GM12878 (cell line): Measurements from ENCODE around the gene IQGAP2. TPM values are rescaled to one million over a fixed set of nuclear protein-coding genes. Genes with fewer than 3 reads are reported as not detected.

Source experiments
- ATAC-seq: fragments of 200-7000 bp; cut with Tn5 transposase; 3 replicates; pipeline ENCODE4 v1.9.1; 2020; ENCODE audit warnings: mild to moderate bottlenecking, moderate library complexity
- BruUV-seq: library from RNA; stranded (reverse); fragments of 400-500 nt; replicated peaks from 2 replicates; lab custom pipeline; 2021; lab: Mats Ljungman, UMichigan
- CTCF ChIA-PET: fragments of 300-600 bp; sonication (Branson Sonifier 250); formaldehyde crosslinking; extraction: SDS; loops from one replicate; lab custom pipeline; 2021; ENCODE audit warnings: inconsistent platforms; lab: Yijun Ruan, JAX
- POLR2A ChIA-PET: fragments of 350-600 bp; formaldehyde crosslinking; extraction: SDS; loops from one replicate; lab custom pipeline; 2021; ENCODE audit warnings: inconsistent platforms; lab: Charles Lee
- RAD21 ChIA-PET: fragments of 300-600 bp; sonication (Branson Sonifier 250); formaldehyde crosslinking; loops from one replicate; lab custom pipeline; 2023; ENCODE audit warnings: antibody characterized with exemption; ENCODE audit not compliant: unreplicated experiment; lab: Charles Lee
- SMC1A ChIA-PET: fragments of 300-600 bp; sonication (Branson Sonifier 250); formaldehyde crosslinking; loops from one replicate; lab custom pipeline; 2023; ENCODE audit not compliant: unreplicated experiment, uncharacterized antibody; lab: Charles Lee
- DNase-seq: peaks from one replicate; pipeline ENCODE4 v3.0.0-alpha.2; 2011; ENCODE audit warnings: low read depth, low spot score
- FAIRE-seq: peaks from 3 replicates; lab custom pipeline; 2011; peaks lifted over from hg19 to GRCh38; lab: Jason Lieb, UNC
- H2AFZ ChIP-seq: 2 replicates; pipeline ENCODE4 v1.6.0; 2011; ENCODE audit warnings: low read depth, low read length, control low read depth; ENCODE audit not compliant: control insufficient read depth
- H3K27ac ChIP-seq: 2 replicates; pipeline ENCODE4 v1.5.1; 2011; ENCODE audit warnings: control low read depth; ENCODE audit not compliant: control insufficient read depth, insufficient read depth
- H3K27me3 ChIP-seq, 2 experiments: replicated peaks in 1 of 2; 2 replicates each; pipeline versions ENCODE4 v1.6.0 to v1.6.1; 2011; ENCODE audit warnings: low read length in 1 of 2; ENCODE audit not compliant: control insufficient read depth in 2 of 2, insufficient read depth in 2 of 2
- H3K36me3 ChIP-seq, 2 experiments: 2 replicates each; pipeline ENCODE4 v1.5.1; 2011; ENCODE audit warnings: low read length in 1 of 2; ENCODE audit not compliant: control insufficient read depth in 2 of 2, insufficient read depth in 2 of 2
- H3K4me1 ChIP-seq: 2 replicates; pipeline ENCODE4 v1.6.1; 2011; ENCODE audit warnings: mild to moderate bottlenecking, low read length, moderate library complexity, mixed read lengths; ENCODE audit not compliant: control insufficient read depth, insufficient read depth
- H3K4me2 ChIP-seq: 2 replicates; pipeline ENCODE4 v1.6.0; 2011; ENCODE audit warnings: control low read depth; ENCODE audit not compliant: control insufficient read depth, insufficient read depth
- H3K4me3 ChIP-seq: fragments of 200-600 bp; sonication (generic); 2 replicates; pipeline ENCODE4 v1.5.1; 2016
- H3K79me2 ChIP-seq: 2 replicates; pipeline ENCODE4 v1.6.0; 2011; ENCODE audit warnings: low read length; ENCODE audit not compliant: control insufficient read depth, insufficient read depth
- H3K9ac ChIP-seq: 2 replicates; pipeline ENCODE4 v1.8.0; 2011; ENCODE audit warnings: low read length, control low read depth, mixed read lengths; ENCODE audit not compliant: control insufficient read depth, insufficient read depth
- H3K9me3 ChIP-seq: replicated peaks from 3 replicates; pipeline ENCODE4 v1.5.1; 2011; ENCODE audit warnings: mild to moderate bottlenecking, low read length; ENCODE audit not compliant: control insufficient read depth, insufficient read depth
- H4K20me1 ChIP-seq: 2 replicates; pipeline ENCODE4 v1.6.0; 2011; ENCODE audit not compliant: control insufficient read depth, insufficient read depth
- ASH2L ChIP-seq: fragments of 300-600, 200-600 bp; sonication (generic); IDR thresholded peaks from 2 replicates; pipeline ENCODE4 v1.6.1; 2017; ENCODE audit warnings: low read depth, mild to moderate bottlenecking, borderline replicate concordance
- BMI1 ChIP-seq: fragments of 450-650 bp; IDR thresholded peaks from 2 replicates; pipeline ENCODE4 v1.6.1; 2016; ENCODE audit warnings: mild to moderate bottlenecking, moderate library complexity, borderline replicate concordance
- CREM ChIP-seq: IDR thresholded peaks from 2 replicates; pipeline ENCODE4 v1.6.1; 2014; ENCODE audit warnings: antibody characterized with exemption, low read depth
- FOXK2 ChIP-seq: fragments of 450-650 bp; IDR thresholded peaks from 2 replicates; pipeline ENCODE4 v1.6.1; 2017; ENCODE audit warnings: mild to moderate bottlenecking, moderate library complexity
- FOXM1 ChIP-seq: IDR thresholded peaks from 2 replicates; pipeline ENCODE4 v1.6.1; 2012; ENCODE audit warnings: low read depth, mild to moderate bottlenecking, inconsistent platforms, low read length, moderate library complexity
- IRF4 ChIP-seq: IDR thresholded peaks from 2 replicates; pipeline ENCODE4 v1.6.1; 2011; ENCODE audit warnings: low read depth, low read length
- KLF5 ChIP-seq: fragments of 450-650 bp; IDR thresholded peaks from 2 replicates; pipeline ENCODE4 v1.6.1; 2014; ENCODE audit warnings: mild to moderate bottlenecking; ENCODE audit not compliant: partially characterized antibody
- PAX5 ChIP-seq: IDR thresholded peaks from 2 replicates; pipeline ENCODE4 v1.6.1; 2011; ENCODE audit warnings: low read depth, low read length, borderline replicate concordance
- RAD21 ChIP-seq: IDR thresholded peaks from 2 replicates; pipeline ENCODE4 v1.6.1; 2011; ENCODE audit warnings: mild to moderate bottlenecking, low read depth, low read length, moderate library complexity; ENCODE audit not compliant: insufficient read depth
- SIN3A ChIP-seq: IDR thresholded peaks from 2 replicates; pipeline ENCODE4 v1.6.1; 2012; ENCODE audit warnings: low read depth, low read length, improper control_type of control experiment
- SMARCA5 ChIP-seq: fragments of 450-650 bp; IDR thresholded peaks from 2 replicates; pipeline ENCODE4 v1.6.1; 2017; ENCODE audit warnings: mild to moderate bottlenecking
- SMC3 ChIP-seq: IDR thresholded peaks from 2 replicates; pipeline ENCODE4 v1.6.1; 2011; ENCODE audit warnings: low read length, improper control_type of control experiment, borderline replicate concordance
- STAT1 ChIP-seq: fragments of 450-650 bp; conservative IDR thresholded peaks from 2 replicates; pipeline ENCODE4 v1.6.1; 2014; ENCODE audit warnings: antibody characterized with exemption, mild to moderate bottlenecking
- STAT3 ChIP-seq: IDR thresholded peaks from 2 replicates; pipeline ENCODE4 v1.6.1; 2011; ENCODE audit warnings: low read depth, low read length, improper control_type of control experiment
- TBL1XR1 ChIP-seq: IDR thresholded peaks from 2 replicates; pipeline ENCODE4 v1.6.1; 2012; ENCODE audit warnings: low read depth, low read length, improper control_type of control experiment
- ZBTB11 ChIP-seq: fragments of 450-650 bp; formaldehyde crosslinking; IDR thresholded peaks from 2 replicates; pipeline ENCODE4 v1.5.0; 2022; ENCODE audit warnings: mild to moderate bottlenecking, missing genetic modification characterization
- WGBS: methylation state at CpG from one replicate; pipeline ENCODE4 v1.1.6; 2016; ENCODE audit warnings: low lambda C conversion rate; ENCODE audit not compliant: insufficient replicate concordance, insufficient coverage; ENCODE audit errors: missing lambda C conversion rate; 5-methylcytosine and 5-hydroxymethylcytosine counted together
- in situ Hi-C: fragments of 300-500 bp; cut with MboI; formaldehyde crosslinking; loops from 9 replicates; pipeline ENCODE4 v1.14.3; 2018; ENCODE audit warnings: mixed read lengths
- intact Hi-C: fragments of 100-400 bp; cut with micrococcal nuclease; formaldehyde crosslinking; loops from one replicate; pipeline ENCODE4 v1.14.2; 2022; ENCODE audit not compliant: unreplicated experiment
- polyA plus RNA-seq, 11 experiments: library from polyadenylated mRNA; depleted of rRNA in 4 of 11; unstranded in 6 of 11; stranded (reverse) in 5 of 11; fragments of >200 nt; fragmentation: Nextera tagmentation in 4 of 11; fragmentation: Illumina TruSeq in 1 of 11; extraction: Ambion mirVana in 4 of 11; extraction: Trizol in 1 of 11; gene quantifications; 1 replicate in 1 of 11; 2 replicates in 10 of 11; pipeline versions ENCODE4 v1.2.1 to v1.2.3, GENCODE V29; 2011 to 2016; ENCODE audit warnings: inconsistent platforms in 2 of 11, missing spikeins in 2 of 11, low read depth in 1 of 11
- total RNA-seq, 4 experiments: library from RNA; depleted of rRNA in 3 of 4; stranded (reverse); fragments of >200 nt in 3 of 4; fragmentation: Illumina TruSeq in 1 of 4; extraction: Trizol in 1 of 4; gene quantifications; 2 replicates each; pipeline versions ENCODE4 v1.2.1 to v1.2.3, GENCODE V29; 2013 to 2021
- TF ChIP-seq, protein P1 (sequence below): fragments of 150-350 bp; IDR thresholded peaks from 2 replicates; pipeline ENCODE4 v1.6.1; 2014; ENCODE audit warnings: mild to moderate bottlenecking, low read depth, low read length

IQGAP2 gene
- total and polyA plus RNA-seq, 10 of the 15 experiments (the other 5 are each of a cell fraction or from before 2014, with no cell fraction given) = 14.5 to 41.4 (median 21.8) TPM

DNA sequence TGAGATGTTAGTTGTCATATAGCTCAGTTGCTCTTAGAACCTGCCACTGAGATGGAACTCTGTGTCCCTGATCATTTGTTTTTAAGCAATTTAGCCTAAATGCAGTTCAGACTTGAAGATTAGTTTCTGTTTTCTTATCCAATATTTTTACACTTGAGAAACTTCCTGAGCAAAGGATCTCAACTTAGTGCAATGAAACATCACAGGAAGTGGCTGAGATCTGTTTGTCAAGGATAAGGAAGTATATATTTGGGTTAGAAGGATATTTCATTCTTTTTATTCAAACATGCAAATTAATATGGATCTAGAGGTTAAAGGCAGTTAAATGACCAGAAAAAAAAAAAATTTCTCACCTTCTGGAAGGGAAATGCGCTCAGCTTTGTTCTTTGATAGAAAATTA, 293.2 kb downstream of the IQGAP2 start:
- 100% methylated on average over 1 of the region's 1 CpG for WGBS
- CTCF ChIA-PET = no interaction called here

More for the DNA sequence above, 293.2 kb downstream of the IQGAP2 start:
- H3K4me3 ChIP-seq = no peak overlapping the region
- no peak for ATAC-seq
- no peak overlapping the region for H2AFZ ChIP-seq
- no peaks in the 10 kb centered on the region for H4K20me1 ChIP-seq
- no peak for TF ChIP-seq STAT1
- TF ChIP-seq STAT3 = no peak
- TF ChIP-seq SMC3 = no peak
- TF ChIP-seq FOXK2 = no peak
- TF ChIP-seq SIN3A = no peak
- TF ChIP-seq, protein P1, sequence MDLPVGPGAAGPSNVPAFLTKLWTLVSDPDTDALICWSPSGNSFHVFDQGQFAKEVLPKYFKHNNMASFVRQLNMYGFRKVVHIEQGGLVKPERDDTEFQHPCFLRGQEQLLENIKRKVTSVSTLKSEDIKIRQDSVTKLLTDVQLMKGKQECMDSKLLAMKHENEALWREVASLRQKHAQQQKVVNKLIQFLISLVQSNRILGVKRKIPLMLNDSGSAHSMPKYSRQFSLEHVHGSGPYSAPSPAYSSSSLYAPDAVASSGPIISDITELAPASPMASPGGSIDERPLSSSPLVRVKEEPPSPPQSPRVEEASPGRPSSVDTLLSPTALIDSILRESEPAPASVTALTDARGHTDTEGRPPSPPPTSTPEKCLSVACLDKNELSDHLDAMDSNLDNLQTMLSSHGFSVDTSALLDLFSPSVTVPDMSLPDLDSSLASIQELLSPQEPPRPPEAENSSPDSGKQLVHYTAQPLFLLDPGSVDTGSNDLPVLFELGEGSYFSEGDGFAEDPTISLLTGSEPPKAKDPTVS = no peak
- TF ChIP-seq IRF4 = no peak
- TF ChIP-seq ZBTB11 = no peak
- no peak for TF ChIP-seq BMI1
- no peak for TF ChIP-seq ASH2L
- no peak for TF ChIP-seq PAX5
- no peak for TF ChIP-seq SMARCA5
- no peak for TF ChIP-seq FOXM1
- TF ChIP-seq CREM = no peak
- TF ChIP-seq RAD21 = no peak
- TF ChIP-seq KLF5 = no peak
- TF ChIP-seq TBL1XR1 = no peak
- intact Hi-C loops = no loop called here
- no peak overlapping the region for H3K9ac ChIP-seq
- ChIA-PET SMC1A (interaction anchor here (2.0 kb wide), 1 partner anchor 9 kb away, joined by 8 read pairs; no protein-coding TSS in a partner anchor), POLR2A (interaction anchor here (0.7 kb wide), 1 partner anchor 39 kb away, joined by 6 read pairs; no protein-coding TSS in a partner anchor), RAD21 (interaction anchor here (0.7 kb wide), 1 partner anchor 92 kb away, joined by 4 read pairs; no protein-coding TSS in a partner anchor)
- H3K36me3 ChIP-seq = peaks cover 0 to 2% of the 10 kb centered on the region in 2 experiments; a peak in 1 of 4 replicates
- in situ Hi-C loops = no loop called here
- no peak overlapping the region for H3K4me2 ChIP-seq
- no peak for DNase-seq
- TSS peak; percentile 51 for BruUV-seq
- H3K79me2 ChIP-seq = no peaks in the 10 kb centered on the region
- no peaks in the 10 kb centered on the region; the same call in 2 of the 3 replicates for H3K9me3 ChIP-seq
- H3K4me1 ChIP-seq = peaks cover 6% of the 10 kb centered on the region
- no peak for FAIRE-seq
- H3K27ac ChIP-seq = no peak overlapping the region
- no peaks in the 10 kb centered on the region for H3K27me3 ChIP-seq
